Measurements from ENCODE around the gene ADGRL4. TPM values are rescaled to one million over a fixed set of nuclear protein-coding genes. Genes with fewer than 3 reads are reported as not detected.

The ADGRL4 gene
- polyA plus RNA-seq: 5.6 TPM
- long read RNA-seq, donor 1, partial matches to known transcripts: 0 of 2 reads
- long read RNA-seq, donor 1, other reads (novel, unspliced or antisense): 0 of 2 reads
- long read RNA-seq, donor 2, partial matches to known transcripts: 0 of 2 reads
- long read RNA-seq, donor 2, other reads (novel, unspliced or antisense): 0 of 2 reads
- long read RNA-seq, donor 3: 0 reads
- long read RNA-seq, donor 4: 0 reads
- long read RNA-seq, donor 5, partial matches to known transcripts: 0 of 2 reads
- long read RNA-seq, donor 5, other reads (novel, unspliced or antisense): 0 of 2 reads
- long read RNA-seq, donor 6: 0 reads
- long read RNA-seq, donor 7, partial matches to known transcripts: 0 of 1 reads
- long read RNA-seq, donor 7, other reads (novel, unspliced or antisense): 0 of 1 reads
- long read RNA-seq, donor 8, partial matches to known transcripts: 5 of 7 reads
- long read RNA-seq, donor 8, other reads (novel, unspliced or antisense): 0 of 7 reads
- long read RNA-seq, donor 9: 0 reads
- long read RNA-seq, donor 10, partial matches to known transcripts: 0 of 2 reads
- long read RNA-seq, donor 10, other reads (novel, unspliced or antisense): 0 of 2 reads
- long read RNA-seq, donor 11, partial matches to known transcripts: 0 of 3 reads
- long read RNA-seq, donor 11, other reads (novel, unspliced or antisense): 0 of 3 reads

GRCh38 chr1:79006564-79006963 lies at the start of gene ADGRL4:
Gene ADGRL4 (minus strand): TSS chr1:79006730. CDS start chr1:79006654, 76 bp downstream.
- Histone ChIP-seq H3K27ac (ENCODE audit: low read length) (no peak within 1 kb of the TSS), H3K4me3 (ENCODE audit: low read length) (peak within 1 kb of the TSS; percentile 13), H3K4me1 (ENCODE audit: control insufficient read depth, insufficient read depth, low read length) (no peaks in the 10 kb centered on the region), H3K36me3 (ENCODE audit: control insufficient read depth, insufficient read depth, low read length) (no peaks in the 10 kb centered on the region), H3K27me3 (ENCODE audit: control insufficient read depth, insufficient read depth, low read length) (peaks cover 10% of the 10 kb centered on the region), H3K9me3 (ENCODE audit: control insufficient read depth, low read depth, low read length) (no peaks in the 10 kb centered on the region)
- peak; percentile 9 to 10 for DNase-seq
- no CpG with 5 or more reads among the region's 35 CpGs for WGBS (ENCODE audit: insufficient coverage, low lambda C conversion rate)

- no peak for DNase-seq
- H3K27me3 ChIP-seq (ENCODE audit: control insufficient read depth, insufficient read depth, low read length): no peaks in the 10 kb centered on the region
- H3K9me3 ChIP-seq (ENCODE audit: control insufficient read depth, low read depth, low read length): peaks cover 6% of the 10 kb centered on the region
- no peak overlapping the region for H3K4me3 ChIP-seq (ENCODE audit: low read length)
- no peaks in the 10 kb centered on the region for H3K4me1 ChIP-seq (ENCODE audit: control insufficient read depth, insufficient read depth, low read length)
- H3K27ac ChIP-seq (ENCODE audit: low read length): no peak overlapping the region
- no peaks in the 10 kb centered on the region for H3K36me3 ChIP-seq (ENCODE audit: control insufficient read depth, insufficient read depth, low read length)
- WGBS (ENCODE audit: insufficient coverage, low lambda C conversion rate): no CpG with 5 or more reads among the region's 15 CpGs
Measured at GRCh38 chr1:79055856-79056255, 49.3 kb upstream of the ADGRL4 start.

GRCh38 chr1:79052829-79053449 lies 46.4 kb upstream of the ADGRL4 start:
- no peak overlapping the region for H3K4me3 ChIP-seq (ENCODE audit: low read length)
- no peaks in the 10 kb centered on the region for H3K27me3 ChIP-seq (ENCODE audit: control insufficient read depth, insufficient read depth, low read length)
- H3K4me1 ChIP-seq (ENCODE audit: control insufficient read depth, insufficient read depth, low read length): no peaks in the 10 kb centered on the region
- H3K27ac ChIP-seq (ENCODE audit: low read length): no peak overlapping the region
- 86% methylated on average over 4 of the region's 4 CpGs for WGBS (ENCODE audit: insufficient coverage, low lambda C conversion rate)
- peaks cover 6% of the 10 kb centered on the region for H3K9me3 ChIP-seq (ENCODE audit: control insufficient read depth, low read depth, low read length)
- no peaks in the 10 kb centered on the region for H3K36me3 ChIP-seq (ENCODE audit: control insufficient read depth, insufficient read depth, low read length)
- DNase-seq: no peak

GRCh38 chr1:79044974-79045650 lies 38.6 kb upstream of the ADGRL4 start:
- Histone ChIP-seq H3K9me3 (ENCODE audit: control insufficient read depth, low read depth, low read length) (no peaks in the 10 kb centered on the region), H3K4me1 (ENCODE audit: control insufficient read depth, insufficient read depth, low read length) (no peaks in the 10 kb centered on the region), H3K27ac (ENCODE audit: low read length) (no peak overlapping the region), H3K4me3 (ENCODE audit: low read length) (no peak overlapping the region), H3K27me3 (ENCODE audit: control insufficient read depth, insufficient read depth, low read length) (no peaks in the 10 kb centered on the region), H3K36me3 (ENCODE audit: control insufficient read depth, insufficient read depth, low read length) (no peaks in the 10 kb centered on the region)
- no CpG with 5 or more reads among the region's 18 CpGs for WGBS (ENCODE audit: insufficient coverage, low lambda C conversion rate)
- DNase-seq: no peak

GRCh38 chr1:79043506-79043905 lies 37.0 kb upstream of the ADGRL4 start:
- H3K4me3 ChIP-seq (ENCODE audit: low read length): no peak overlapping the region
- no peaks in the 10 kb centered on the region for H3K36me3 ChIP-seq (ENCODE audit: control insufficient read depth, insufficient read depth, low read length)
- no peaks in the 10 kb centered on the region for H3K9me3 ChIP-seq (ENCODE audit: control insufficient read depth, low read depth, low read length)
- no peak overlapping the region for H3K27ac ChIP-seq (ENCODE audit: low read length)
- H3K27me3 ChIP-seq (ENCODE audit: control insufficient read depth, insufficient read depth, low read length): no peaks in the 10 kb centered on the region
- 61% methylated on average over 3 of the region's 4 CpGs for WGBS (ENCODE audit: insufficient coverage, low lambda C conversion rate)
- no peaks in the 10 kb centered on the region for H3K4me1 ChIP-seq (ENCODE audit: control insufficient read depth, insufficient read depth, low read length)
- DNase-seq: no peak

GRCh38 chr1:79042539-79042938 lies 36.0 kb upstream of the ADGRL4 start:
- H3K9me3 ChIP-seq (ENCODE audit: control insufficient read depth, low read depth, low read length): no peaks in the 10 kb centered on the region
- H3K27ac ChIP-seq (ENCODE audit: low read length): no peak overlapping the region
- H3K4me1 ChIP-seq (ENCODE audit: control insufficient read depth, insufficient read depth, low read length): no peaks in the 10 kb centered on the region
- no peaks in the 10 kb centered on the region for H3K27me3 ChIP-seq (ENCODE audit: control insufficient read depth, insufficient read depth, low read length)
- no peak overlapping the region for H3K4me3 ChIP-seq (ENCODE audit: low read length)
- DNase-seq: no peak
- no peaks in the 10 kb centered on the region for H3K36me3 ChIP-seq (ENCODE audit: control insufficient read depth, insufficient read depth, low read length)
- no CpG with 5 or more reads among the region's 2 CpGs for WGBS (ENCODE audit: insufficient coverage, low lambda C conversion rate)

GRCh38 chr1:79042117-79042516 lies 35.6 kb upstream of the ADGRL4 start:
- no peak overlapping the region for H3K27ac ChIP-seq (ENCODE audit: low read length)
- WGBS (ENCODE audit: insufficient coverage, low lambda C conversion rate): 13% methylated on average over 1 of the region's 2 CpGs
- H3K36me3 ChIP-seq (ENCODE audit: control insufficient read depth, insufficient read depth, low read length): no peaks in the 10 kb centered on the region
- H3K4me1 ChIP-seq (ENCODE audit: control insufficient read depth, insufficient read depth, low read length): no peaks in the 10 kb centered on the region
- peaks cover 3% of the 10 kb centered on the region for H3K9me3 ChIP-seq (ENCODE audit: control insufficient read depth, low read depth, low read length)
- H3K4me3 ChIP-seq (ENCODE audit: low read length): no peak overlapping the region
- no peaks in the 10 kb centered on the region for H3K27me3 ChIP-seq (ENCODE audit: control insufficient read depth, insufficient read depth, low read length)
- DNase-seq: no peak

- no peak for DNase-seq
- WGBS (ENCODE audit: insufficient coverage, low lambda C conversion rate): no CpG with 5 or more reads among the region's 3 CpGs
- Histone ChIP-seq H3K4me3 (ENCODE audit: low read length) (no peak overlapping the region), H3K9me3 (ENCODE audit: control insufficient read depth, low read depth, low read length) (peaks cover 6% of the 10 kb centered on the region), H3K27ac (ENCODE audit: low read length) (no peak overlapping the region), H3K36me3 (ENCODE audit: control insufficient read depth, insufficient read depth, low read length) (no peaks in the 10 kb centered on the region), H3K4me1 (ENCODE audit: control insufficient read depth, insufficient read depth, low read length) (no peaks in the 10 kb centered on the region), H3K27me3 (ENCODE audit: control insufficient read depth, insufficient read depth, low read length) (no peaks in the 10 kb centered on the region)
Measured at GRCh38 chr1:79041666-79042065, 35.1 kb upstream of the ADGRL4 start.

GRCh38 chr1:79040424-79041082 lies 34.0 kb upstream of the ADGRL4 start:
- WGBS (ENCODE audit: insufficient coverage, low lambda C conversion rate): 81% methylated on average over 7 of the region's 10 CpGs

GRCh38 chr1:79037085-79037484 lies 30.6 kb upstream of the ADGRL4 start:
- Histone ChIP-seq H3K36me3 (ENCODE audit: control insufficient read depth, insufficient read depth, low read length) (no peaks in the 10 kb centered on the region), H3K27me3 (ENCODE audit: control insufficient read depth, insufficient read depth, low read length) (no peaks in the 10 kb centered on the region), H3K27ac (ENCODE audit: low read length) (no peak overlapping the region), H3K4me3 (ENCODE audit: low read length) (no peak overlapping the region), H3K9me3 (ENCODE audit: control insufficient read depth, low read depth, low read length) (peaks cover 6% of the 10 kb centered on the region), H3K4me1 (ENCODE audit: control insufficient read depth, insufficient read depth, low read length) (no peaks in the 10 kb centered on the region)
- WGBS (ENCODE audit: insufficient coverage, low lambda C conversion rate): no CpG with 5 or more reads among the region's 2 CpGs
- no peak for DNase-seq

More at GRCh38 chr1:79040424-79041082, 34.0 kb upstream of the ADGRL4 start:
- Histone ChIP-seq H3K36me3 (ENCODE audit: control insufficient read depth, insufficient read depth, low read length) (no peaks in the 10 kb centered on the region), H3K4me3 (ENCODE audit: low read length) (no peak overlapping the region), H3K9me3 (ENCODE audit: control insufficient read depth, low read depth, low read length) (peaks cover 6% of the 10 kb centered on the region), H3K27ac (ENCODE audit: low read length) (no peak overlapping the region), H3K4me1 (ENCODE audit: control insufficient read depth, insufficient read depth, low read length) (no peaks in the 10 kb centered on the region), H3K27me3 (ENCODE audit: control insufficient read depth, insufficient read depth, low read length) (no peaks in the 10 kb centered on the region)
- DNase-seq: no peak
